ENCODE measurements around the gene MOCOS. TPM values are rescaled to one million over a fixed set of nuclear protein-coding genes. Genes with fewer than 3 reads are reported as not detected.

Gene MOCOS
- total and polyA plus RNA-seq, 4 donors: 1.9 to 27.0 (median 17.0) TPM

DNA sequence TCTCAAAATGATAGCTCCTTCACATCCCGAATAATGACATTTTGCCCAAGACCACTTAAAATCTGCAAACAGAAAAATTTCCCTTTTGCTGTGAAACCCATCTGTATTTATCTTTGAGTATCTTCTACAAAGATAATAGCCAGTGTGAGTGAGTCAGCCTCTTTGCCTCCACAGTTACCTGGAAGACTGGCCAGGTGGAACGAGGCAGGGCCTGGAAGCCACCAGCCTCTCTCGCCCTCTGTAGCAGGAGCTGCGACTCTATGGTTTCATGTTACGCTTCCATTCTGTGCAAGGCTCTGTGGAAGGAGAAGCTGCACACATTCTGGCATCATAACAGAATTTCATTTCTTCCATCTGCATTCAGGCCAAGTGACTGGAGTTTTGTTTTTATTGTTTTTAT is 48.1 kb upstream of the MOCOS start:
- no peak overlapping the region for H3K27ac ChIP-seq (ENCODE audit: low read depth in 1 of 2, low read length in 2 of 2)
- no peaks in the 10 kb centered on the region for H3K9me3 ChIP-seq (ENCODE audit: control insufficient read depth in 4 of 4, low read length in 3 of 4)
- DNase-seq (ENCODE audit: low spot score): no peak
- 90% methylated on average over 5 of the region's 5 CpGs for WGBS
- H3K4me3 ChIP-seq (ENCODE audit: low read depth in 1 of 3, low read length in 3 of 3): no peak overlapping the region
- H3K36me3 ChIP-seq (ENCODE audit: control insufficient read depth in 4 of 4, insufficient read depth in 3 of 4, low read depth in 1 of 4, low read length in 3 of 4): peaks cover 11 to 63% (median 52%) of the 10 kb centered on the region in 4 donors
- no peak overlapping the region for H3K9ac ChIP-seq (ENCODE audit: low read depth in 1 of 2, low read length in 2 of 2)
- H3K27me3 ChIP-seq (ENCODE audit: control insufficient read depth in 4 of 4, insufficient read depth in 4 of 4, low read length in 3 of 4): no peaks in the 10 kb centered on the region
- TF ChIP-seq HNF4A (conservative IDR thresholded peaks at IDR 0.05): no peak
- TF ChIP-seq RXRA (IDR thresholded peaks at IDR 0.05): no peak
- no peak for TF ChIP-seq FOXA2 (IDR thresholded peaks at IDR 0.05)
- no peak for TF ChIP-seq HNF4G (IDR thresholded peaks at IDR 0.05)
- TF ChIP-seq YY1 (IDR thresholded peaks at IDR 0.05): no peak
- H3K4me1 ChIP-seq (ENCODE audit: control insufficient read depth in 4 of 4, insufficient read depth in 4 of 4, low read length in 3 of 4): peaks cover 2 to 7% (median 4%) of the 10 kb centered on the region in 4 donors

DNA sequence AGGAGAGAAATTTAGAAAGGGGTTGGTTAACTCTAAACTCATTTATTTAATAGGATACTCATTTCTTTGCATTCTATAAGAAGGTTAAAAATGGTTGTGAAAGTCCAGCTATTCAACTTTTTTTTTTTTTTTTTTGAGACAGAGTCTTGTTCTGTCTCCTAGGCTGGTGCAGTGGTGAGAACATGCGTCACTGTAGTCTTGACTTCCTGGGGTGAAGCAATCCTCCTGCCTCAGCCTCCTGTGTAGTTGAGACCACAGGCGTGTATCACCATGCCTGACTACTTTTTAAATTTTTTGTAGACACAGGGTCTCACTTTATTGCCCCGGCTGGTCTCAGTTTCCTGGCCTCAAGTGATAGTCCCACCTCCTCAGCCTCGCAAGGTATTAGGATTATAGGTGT is 45.7 kb upstream of the MOCOS start:
- TF ChIP-seq NR2F2 (IDR thresholded peaks at IDR 0.05): no peak
- Histone ChIP-seq H3K9ac (ENCODE audit: low read depth in 1 of 2, low read length in 2 of 2) (no peak overlapping the region), H3K36me3 (ENCODE audit: control insufficient read depth in 4 of 4, insufficient read depth in 3 of 4, low read depth in 1 of 4, low read length in 3 of 4) (peaks cover 14 to 78% (median 70%) of the 10 kb centered on the region in 4 donors), H3K4me1 (ENCODE audit: control insufficient read depth in 4 of 4, insufficient read depth in 4 of 4, low read length in 3 of 4) (peaks cover 0 to 2% (median 0%) of the 10 kb centered on the region in 4 donors), H3K4me3 (ENCODE audit: low read depth in 1 of 3, low read length in 3 of 3) (no peak overlapping the region), H3K9me3 (ENCODE audit: control insufficient read depth in 4 of 4, low read length in 3 of 4) (no peaks in the 10 kb centered on the region), H3K27ac (ENCODE audit: low read depth in 1 of 2, low read length in 2 of 2) (no peak overlapping the region), H3K27me3 (ENCODE audit: control insufficient read depth in 4 of 4, insufficient read depth in 4 of 4, low read length in 3 of 4) (no peaks in the 10 kb centered on the region)
- 93% methylated on average over 4 of the region's 4 CpGs for WGBS
- DNase-seq (ENCODE audit: low spot score): no peak

DNA sequence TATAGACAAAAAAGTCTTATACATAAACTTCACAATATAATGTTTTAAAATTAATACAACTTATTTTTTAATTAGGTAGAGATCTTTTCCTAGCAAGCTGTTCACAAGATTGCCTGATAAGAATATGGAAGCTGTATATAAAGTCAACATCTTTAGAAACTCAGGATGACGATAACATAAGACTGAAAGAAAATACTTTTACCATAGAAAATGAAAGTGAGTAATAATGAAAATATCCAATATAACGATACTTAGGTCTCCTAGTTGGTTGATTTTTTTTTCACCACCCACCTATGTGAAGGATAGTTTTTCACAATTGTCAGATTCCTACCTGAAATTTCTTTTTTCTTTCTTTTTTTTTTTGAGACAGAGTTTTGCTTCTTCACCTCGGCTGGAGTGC is 44.5 kb upstream of the MOCOS start:
- H3K27ac ChIP-seq (ENCODE audit: low read depth in 1 of 2, low read length in 2 of 2): no peak overlapping the region
- no peaks in the 10 kb centered on the region for H3K9me3 ChIP-seq (ENCODE audit: control insufficient read depth in 4 of 4, low read length in 3 of 4)
- H3K4me1 ChIP-seq (ENCODE audit: control insufficient read depth in 4 of 4, insufficient read depth in 4 of 4, low read length in 3 of 4): peaks cover 0 to 2% (median 0%) of the 10 kb centered on the region in 4 donors
- DNase-seq (ENCODE audit: low spot score): no peak
- H3K9ac ChIP-seq (ENCODE audit: low read depth in 1 of 2, low read length in 2 of 2): no peak overlapping the region
- H3K4me3 ChIP-seq (ENCODE audit: low read depth in 1 of 3, low read length in 3 of 3): no peak overlapping the region
- no peak for TF ChIP-seq FOXA1 (IDR thresholded peaks at IDR 0.05)
- no peak for TF ChIP-seq NR2F2 (IDR thresholded peaks at IDR 0.05)
- TF ChIP-seq HNF4G (IDR thresholded peaks at IDR 0.05): no peak
- TF ChIP-seq JUND (IDR thresholded peaks at IDR 0.05): no peak
- TF ChIP-seq TAF1 (conservative IDR thresholded peaks at IDR 0.05): no peak
- TF ChIP-seq, protein P1, sequence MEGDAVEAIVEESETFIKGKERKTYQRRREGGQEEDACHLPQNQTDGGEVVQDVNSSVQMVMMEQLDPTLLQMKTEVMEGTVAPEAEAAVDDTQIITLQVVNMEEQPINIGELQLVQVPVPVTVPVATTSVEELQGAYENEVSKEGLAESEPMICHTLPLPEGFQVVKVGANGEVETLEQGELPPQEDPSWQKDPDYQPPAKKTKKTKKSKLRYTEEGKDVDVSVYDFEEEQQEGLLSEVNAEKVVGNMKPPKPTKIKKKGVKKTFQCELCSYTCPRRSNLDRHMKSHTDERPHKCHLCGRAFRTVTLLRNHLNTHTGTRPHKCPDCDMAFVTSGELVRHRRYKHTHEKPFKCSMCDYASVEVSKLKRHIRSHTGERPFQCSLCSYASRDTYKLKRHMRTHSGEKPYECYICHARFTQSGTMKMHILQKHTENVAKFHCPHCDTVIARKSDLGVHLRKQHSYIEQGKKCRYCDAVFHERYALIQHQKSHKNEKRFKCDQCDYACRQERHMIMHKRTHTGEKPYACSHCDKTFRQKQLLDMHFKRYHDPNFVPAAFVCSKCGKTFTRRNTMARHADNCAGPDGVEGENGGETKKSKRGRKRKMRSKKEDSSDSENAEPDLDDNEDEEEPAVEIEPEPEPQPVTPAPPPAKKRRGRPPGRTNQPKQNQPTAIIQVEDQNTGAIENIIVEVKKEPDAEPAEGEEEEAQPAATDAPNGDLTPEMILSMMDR (IDR thresholded peaks at IDR 0.05; ENCODE audit: low read depth, low read length, missing input control): no peak
- no peak for TF ChIP-seq GABPA (IDR thresholded peaks at IDR 0.05 in 1 of 2, conservative IDR thresholded peaks at IDR 0.05 in 1 of 2)
- TF ChIP-seq SP1 (IDR thresholded peaks at IDR 0.05): no peak
- TF ChIP-seq, protein P2, sequence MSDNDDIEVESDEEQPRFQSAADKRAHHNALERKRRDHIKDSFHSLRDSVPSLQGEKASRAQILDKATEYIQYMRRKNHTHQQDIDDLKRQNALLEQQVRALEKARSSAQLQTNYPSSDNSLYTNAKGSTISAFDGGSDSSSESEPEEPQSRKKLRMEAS (IDR thresholded peaks at IDR 0.05): no peak
- TF ChIP-seq, protein P3, sequence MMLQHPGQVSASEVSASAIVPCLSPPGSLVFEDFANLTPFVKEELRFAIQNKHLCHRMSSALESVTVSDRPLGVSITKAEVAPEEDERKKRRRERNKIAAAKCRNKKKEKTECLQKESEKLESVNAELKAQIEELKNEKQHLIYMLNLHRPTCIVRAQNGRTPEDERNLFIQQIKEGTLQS (IDR thresholded peaks at IDR 0.05): no peak
- no peak for TF ChIP-seq HNF4A (conservative IDR thresholded peaks at IDR 0.05)
- TF ChIP-seq, protein P4, sequence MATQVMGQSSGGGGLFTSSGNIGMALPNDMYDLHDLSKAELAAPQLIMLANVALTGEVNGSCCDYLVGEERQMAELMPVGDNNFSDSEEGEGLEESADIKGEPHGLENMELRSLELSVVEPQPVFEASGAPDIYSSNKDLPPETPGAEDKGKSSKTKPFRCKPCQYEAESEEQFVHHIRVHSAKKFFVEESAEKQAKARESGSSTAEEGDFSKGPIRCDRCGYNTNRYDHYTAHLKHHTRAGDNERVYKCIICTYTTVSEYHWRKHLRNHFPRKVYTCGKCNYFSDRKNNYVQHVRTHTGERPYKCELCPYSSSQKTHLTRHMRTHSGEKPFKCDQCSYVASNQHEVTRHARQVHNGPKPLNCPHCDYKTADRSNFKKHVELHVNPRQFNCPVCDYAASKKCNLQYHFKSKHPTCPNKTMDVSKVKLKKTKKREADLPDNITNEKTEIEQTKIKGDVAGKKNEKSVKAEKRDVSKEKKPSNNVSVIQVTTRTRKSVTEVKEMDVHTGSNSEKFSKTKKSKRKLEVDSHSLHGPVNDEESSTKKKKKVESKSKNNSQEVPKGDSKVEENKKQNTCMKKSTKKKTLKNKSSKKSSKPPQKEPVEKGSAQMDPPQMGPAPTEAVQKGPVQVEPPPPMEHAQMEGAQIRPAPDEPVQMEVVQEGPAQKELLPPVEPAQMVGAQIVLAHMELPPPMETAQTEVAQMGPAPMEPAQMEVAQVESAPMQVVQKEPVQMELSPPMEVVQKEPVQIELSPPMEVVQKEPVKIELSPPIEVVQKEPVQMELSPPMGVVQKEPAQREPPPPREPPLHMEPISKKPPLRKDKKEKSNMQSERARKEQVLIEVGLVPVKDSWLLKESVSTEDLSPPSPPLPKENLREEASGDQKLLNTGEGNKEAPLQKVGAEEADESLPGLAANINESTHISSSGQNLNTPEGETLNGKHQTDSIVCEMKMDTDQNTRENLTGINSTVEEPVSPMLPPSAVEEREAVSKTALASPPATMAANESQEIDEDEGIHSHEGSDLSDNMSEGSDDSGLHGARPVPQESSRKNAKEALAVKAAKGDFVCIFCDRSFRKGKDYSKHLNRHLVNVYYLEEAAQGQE (IDR thresholded peaks at IDR 0.05): no peak
- no peak for TF ChIP-seq EGR1 (IDR thresholded peaks at IDR 0.05; ENCODE audit: low read depth in 2 of 2)
- TF ChIP-seq, protein P5, sequence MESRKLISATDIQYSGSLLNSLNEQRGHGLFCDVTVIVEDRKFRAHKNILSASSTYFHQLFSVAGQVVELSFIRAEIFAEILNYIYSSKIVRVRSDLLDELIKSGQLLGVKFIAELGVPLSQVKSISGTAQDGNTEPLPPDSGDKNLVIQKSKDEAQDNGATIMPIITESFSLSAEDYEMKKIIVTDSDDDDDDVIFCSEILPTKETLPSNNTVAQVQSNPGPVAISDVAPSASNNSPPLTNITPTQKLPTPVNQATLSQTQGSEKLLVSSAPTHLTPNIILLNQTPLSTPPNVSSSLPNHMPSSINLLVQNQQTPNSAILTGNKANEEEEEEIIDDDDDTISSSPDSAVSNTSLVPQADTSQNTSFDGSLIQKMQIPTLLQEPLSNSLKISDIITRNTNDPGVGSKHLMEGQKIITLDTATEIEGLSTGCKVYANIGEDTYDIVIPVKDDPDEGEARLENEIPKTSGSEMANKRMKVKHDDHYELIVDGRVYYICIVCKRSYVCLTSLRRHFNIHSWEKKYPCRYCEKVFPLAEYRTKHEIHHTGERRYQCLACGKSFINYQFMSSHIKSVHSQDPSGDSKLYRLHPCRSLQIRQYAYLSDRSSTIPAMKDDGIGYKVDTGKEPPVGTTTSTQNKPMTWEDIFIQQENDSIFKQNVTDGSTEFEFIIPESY (IDR thresholded peaks at IDR 0.05): no peak
- TF ChIP-seq YY1 (IDR thresholded peaks at IDR 0.05): no peak
- TF ChIP-seq RXRA (IDR thresholded peaks at IDR 0.05): no peak
- no peak for TF ChIP-seq FOXA2 (IDR thresholded peaks at IDR 0.05)
- no peaks in the 10 kb centered on the region for H3K27me3 ChIP-seq (ENCODE audit: control insufficient read depth in 4 of 4, insufficient read depth in 4 of 4, low read length in 3 of 4)
- 92% methylated on average over 3 of the region's 3 CpGs for WGBS
- H3K36me3 ChIP-seq (ENCODE audit: control insufficient read depth in 4 of 4, insufficient read depth in 3 of 4, low read depth in 1 of 4, low read length in 3 of 4): peaks cover 19 to 80% (median 67%) of the 10 kb centered on the region in 4 donors

Data from liver (tissue), 9 donors.